ENCODE data around the gene YKT6. TPM values are rescaled to one million over a fixed set of nuclear protein-coding genes. Genes with fewer than 3 reads are reported as not detected.

The YKT6 gene
- polyA plus RNA-seq, 1 donor (not counting 4 experiments of a cell fraction or from before 2014, with no cell fraction given), result 148 TPM

DNA sequence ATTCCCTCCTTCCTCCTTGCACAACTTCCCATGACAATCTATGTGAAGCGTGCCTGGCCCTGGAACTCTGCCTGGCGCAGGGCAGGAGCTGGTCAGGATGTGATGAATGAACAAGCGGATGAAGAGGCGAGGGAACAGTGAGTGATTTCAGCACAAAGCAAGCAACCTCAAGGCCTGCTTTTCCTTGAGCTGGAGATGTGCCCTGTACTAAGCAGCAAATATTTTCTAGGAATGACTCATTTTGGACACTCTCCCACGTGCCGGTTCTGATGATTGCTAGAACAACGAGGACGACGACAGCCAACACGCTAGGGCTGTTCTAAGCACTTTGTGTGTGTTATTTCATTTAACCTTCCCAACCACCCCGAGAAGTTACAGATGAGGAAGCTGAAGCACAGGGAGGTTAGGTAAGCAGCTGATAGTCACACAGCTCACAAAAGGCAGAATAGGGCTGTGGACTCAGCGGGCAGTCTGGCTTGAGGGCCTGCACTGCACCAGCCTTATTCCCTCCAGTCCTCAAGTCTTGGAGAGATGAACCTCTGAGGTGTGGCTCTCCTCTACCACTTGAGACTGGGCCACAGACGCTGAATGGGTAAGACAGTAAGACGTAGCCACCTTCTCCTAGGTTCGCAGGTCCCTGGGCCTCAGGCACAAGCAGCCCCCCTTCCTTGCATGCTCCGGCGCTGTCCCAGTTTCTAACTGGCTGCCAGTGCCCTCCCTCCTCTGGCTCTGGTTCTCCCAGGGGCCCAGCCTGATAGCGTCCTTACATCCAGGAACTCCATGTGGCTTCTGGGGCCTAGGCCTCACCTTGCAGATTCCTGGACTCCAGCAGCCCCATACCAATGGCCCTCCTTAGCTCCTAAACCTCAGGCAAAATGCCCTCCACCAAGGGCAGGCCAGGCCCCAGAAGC, 59.0 kb downstream of the YKT6 start:
- peak overlapping the region; percentile 46 for H3K4me2 ChIP-seq (ENCODE audit: control insufficient read depth, extremely low read depth, insufficient read depth, low read depth, low read length)

DNA sequence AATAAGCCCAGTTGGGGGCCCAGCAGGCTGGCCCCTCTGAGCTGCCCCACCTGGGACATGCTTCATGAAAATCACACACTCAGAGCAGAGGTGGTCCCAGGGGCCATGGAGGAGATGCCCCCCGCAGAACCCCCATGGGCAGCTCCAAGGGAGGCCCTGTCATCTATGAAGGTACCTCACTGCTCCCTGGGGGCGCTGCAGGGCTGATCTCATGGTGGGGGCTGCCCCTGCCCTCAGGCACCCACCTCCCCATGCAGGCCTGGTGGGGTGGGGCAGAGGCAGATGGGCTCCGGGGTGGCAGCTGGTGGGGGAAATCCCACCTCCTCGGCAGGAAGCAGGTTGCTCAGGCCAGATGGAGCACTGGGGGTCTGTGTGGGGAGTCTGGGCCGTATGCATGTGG, 60.5 kb downstream of the YKT6 start:
- H3K79me2 ChIP-seq (ENCODE audit: control insufficient read depth, insufficient read depth, low read length), result no peaks in the 10 kb centered on the region
- no peak overlapping the region for H3K4me3 ChIP-seq (ENCODE audit: control insufficient read depth in 2 of 3, extremely low read depth in 1 of 3, insufficient read depth in 2 of 3, low read depth in 1 of 3, low read length in 3 of 3)
- H3K36me3 ChIP-seq (ENCODE audit: control insufficient read depth in 2 of 2, extremely low read depth in 1 of 2, insufficient read depth in 2 of 2, low read length in 2 of 2), result no peaks in the 10 kb centered on the region
- DNase-seq (ENCODE audit: low read depth, low spot score) (no peak), FAIRE-seq (no peak)
- peaks cover 3% of the 10 kb centered on the region for H3K9me1 ChIP-seq (ENCODE audit: control insufficient read depth, extremely low read depth, insufficient read depth, low read length)
- H3K4me2 ChIP-seq (ENCODE audit: control insufficient read depth, extremely low read depth, insufficient read depth, low read depth, low read length), result no peak overlapping the region
- no peaks in the 10 kb centered on the region for H3K9me3 ChIP-seq (ENCODE audit: control insufficient read depth, low read depth, low read length)
- H4K20me1 ChIP-seq (ENCODE audit: control insufficient read depth, extremely low read depth, insufficient read depth, low read length), result no peaks in the 10 kb centered on the region
- TF ChIP-seq EZH2 (IDR thresholded peaks at IDR 0.05; ENCODE audit: low read length), result no peak
- TF ChIP-seq, protein P1, sequence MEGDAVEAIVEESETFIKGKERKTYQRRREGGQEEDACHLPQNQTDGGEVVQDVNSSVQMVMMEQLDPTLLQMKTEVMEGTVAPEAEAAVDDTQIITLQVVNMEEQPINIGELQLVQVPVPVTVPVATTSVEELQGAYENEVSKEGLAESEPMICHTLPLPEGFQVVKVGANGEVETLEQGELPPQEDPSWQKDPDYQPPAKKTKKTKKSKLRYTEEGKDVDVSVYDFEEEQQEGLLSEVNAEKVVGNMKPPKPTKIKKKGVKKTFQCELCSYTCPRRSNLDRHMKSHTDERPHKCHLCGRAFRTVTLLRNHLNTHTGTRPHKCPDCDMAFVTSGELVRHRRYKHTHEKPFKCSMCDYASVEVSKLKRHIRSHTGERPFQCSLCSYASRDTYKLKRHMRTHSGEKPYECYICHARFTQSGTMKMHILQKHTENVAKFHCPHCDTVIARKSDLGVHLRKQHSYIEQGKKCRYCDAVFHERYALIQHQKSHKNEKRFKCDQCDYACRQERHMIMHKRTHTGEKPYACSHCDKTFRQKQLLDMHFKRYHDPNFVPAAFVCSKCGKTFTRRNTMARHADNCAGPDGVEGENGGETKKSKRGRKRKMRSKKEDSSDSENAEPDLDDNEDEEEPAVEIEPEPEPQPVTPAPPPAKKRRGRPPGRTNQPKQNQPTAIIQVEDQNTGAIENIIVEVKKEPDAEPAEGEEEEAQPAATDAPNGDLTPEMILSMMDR (optimal IDR thresholded peaks at IDR 0.05 in 1 of 3, IDR thresholded peaks at IDR 0.05 in 1 of 3, conservative IDR thresholded peaks at IDR 0.05 in 1 of 3; ENCODE audit: extremely low read depth in 1 of 3, insufficient read depth in 2 of 3, low read length in 3 of 3), result no peak
- H3K9ac ChIP-seq (ENCODE audit: control insufficient read depth, extremely low read depth, insufficient read depth, low read length), result no peak overlapping the region
- peaks cover 66% of the 10 kb centered on the region for H3K4me1 ChIP-seq (ENCODE audit: control insufficient read depth, extremely low read depth, insufficient read depth, low read length)
- dilution Hi-C loops (cut with MboI; ENCODE audit: extremely low pct_ligation_motif_present, low sequenced_read_pairs), result no loop called here
- H3K27ac ChIP-seq (ENCODE audit: control insufficient read depth, insufficient read depth, low read length), result no peak overlapping the region
- H2AFZ ChIP-seq (ENCODE audit: control insufficient read depth, low read length), result no peak overlapping the region
- no peaks in the 10 kb centered on the region for H3K27me3 ChIP-seq (ENCODE audit: control insufficient read depth, extremely low read depth, insufficient read depth, low read length)

More for the DNA sequence above, 59.0 kb downstream of the YKT6 start:
- no peaks in the 10 kb centered on the region for H3K36me3 ChIP-seq (ENCODE audit: control insufficient read depth in 2 of 2, extremely low read depth in 1 of 2, insufficient read depth in 2 of 2, low read length in 2 of 2)
- peak; percentile 100 for FAIRE-seq
- H3K4me3 ChIP-seq (ENCODE audit: control insufficient read depth in 2 of 3, extremely low read depth in 1 of 3, insufficient read depth in 2 of 3, low read depth in 1 of 3, low read length in 3 of 3), result no peak overlapping the region
- H2AFZ ChIP-seq (ENCODE audit: control insufficient read depth, low read length), result no peak overlapping the region
- TF ChIP-seq, protein P1 (optimal IDR thresholded peaks at IDR 0.05 in 1 of 3, IDR thresholded peaks at IDR 0.05 in 1 of 3, conservative IDR thresholded peaks at IDR 0.05 in 1 of 3; ENCODE audit: extremely low read depth in 1 of 3, insufficient read depth in 2 of 3, low read length in 3 of 3), result no peak
- TF ChIP-seq EZH2 (IDR thresholded peaks at IDR 0.05; ENCODE audit: low read length), result no peak
- H3K9me1 ChIP-seq (ENCODE audit: control insufficient read depth, extremely low read depth, insufficient read depth, low read length), result peaks cover 3% of the 10 kb centered on the region
- H3K27ac ChIP-seq (ENCODE audit: control insufficient read depth, insufficient read depth, low read length), result peak overlapping the region; percentile 11
- H3K9ac ChIP-seq (ENCODE audit: control insufficient read depth, extremely low read depth, insufficient read depth, low read length), result no peak overlapping the region
- H3K27me3 ChIP-seq (ENCODE audit: control insufficient read depth, extremely low read depth, insufficient read depth, low read length), result no peaks in the 10 kb centered on the region
- no peaks in the 10 kb centered on the region for H4K20me1 ChIP-seq (ENCODE audit: control insufficient read depth, extremely low read depth, insufficient read depth, low read length)
- peaks cover 63% of the 10 kb centered on the region for H3K4me1 ChIP-seq (ENCODE audit: control insufficient read depth, extremely low read depth, insufficient read depth, low read length)
- dilution Hi-C loops (cut with MboI; ENCODE audit: extremely low pct_ligation_motif_present, low sequenced_read_pairs), result no loop called here
- H3K9me3 ChIP-seq (ENCODE audit: control insufficient read depth, low read depth, low read length), result no peaks in the 10 kb centered on the region
- no peaks in the 10 kb centered on the region for H3K79me2 ChIP-seq (ENCODE audit: control insufficient read depth, insufficient read depth, low read length)
- peak; percentile 60 for DNase-seq (ENCODE audit: low read depth, low spot score)

Data from keratinocyte (primary cell).